Mesothelial cell of epicardium (in vitro differentiated cells): ENCODE measurements around the gene TXN. TPM values are rescaled to one million over a fixed set of nuclear protein-coding genes. Genes with fewer than 3 reads are reported as not detected.
"Not testable (repeated sequence)": the region's sequence is repeated elsewhere in the genome, so short reads cannot be mapped to it uniquely, and the experiment has no call there.

Experiments used
- DNase-seq, 2 experiments: peaks; one replicate each; pipeline ENCODE4 v3.0.0; 2021; ENCODE audit warnings: low spot score in 2 of 2; ENCODE audit not compliant: unreplicated experiment in 2 of 2
- H3K27ac Mint-ChIP-seq: 2 replicates; pipeline ENCODE4 v1.8.0; 2021; ENCODE audit warnings: mixed read lengths
- H3K27me3 Mint-ChIP-seq: 2 replicates; pipeline ENCODE4 v1.8.0; 2021; ENCODE audit warnings: low read depth, mixed read lengths
- H3K36me3 Mint-ChIP-seq: 2 replicates; pipeline ENCODE4 v1.8.0; 2021; ENCODE audit warnings: mixed read lengths
- H3K4me1 Mint-ChIP-seq: 2 replicates; pipeline ENCODE4 v1.8.0; 2021; ENCODE audit warnings: mixed read lengths
- H3K4me3 Mint-ChIP-seq: 2 replicates; pipeline ENCODE4 v1.8.0; 2021; ENCODE audit warnings: mild to moderate bottlenecking, moderate library complexity, mixed read lengths
- H3K9me3 Mint-ChIP-seq: 2 replicates; pipeline ENCODE4 v1.8.0; 2021; ENCODE audit warnings: mixed read lengths
- CTCF ChIP-seq: fragments of 200-600 bp; sonication (generic); IDR thresholded peaks from one replicate; pipeline ENCODE4 v1.5.0; 2021; ENCODE audit warnings: antibody characterized with exemption; ENCODE audit not compliant: unreplicated experiment
- total RNA-seq: library from RNA; stranded (reverse); gene quantifications from 3 replicates; pipeline ENCODE4 v1.2.1, GENCODE V29; 2021

TXN gene
- total RNA-seq, 1 donor from 2014 or later: 114 TPM

- Mint-ChIP-seq H3K27me3 (peaks cover 11% of the 10 kb centered on the region), H3K4me3 (no peak overlapping the region), H3K27ac (no peak overlapping the region), H3K4me1 (peaks cover 3% of the 10 kb centered on the region), H3K36me3 (no peaks in the 10 kb centered on the region), H3K9me3 (peaks cover 5% of the 10 kb centered on the region)
- TF ChIP-seq CTCF: no peak
- no peak for DNase-seq
Measured at GRCh38 chr9:110207071-110207641, 49.2 kb downstream of the TXN start.

- Mint-ChIP-seq H3K9me3 (peaks cover under 1% of the 10 kb centered on the region), H3K27me3 (peaks cover 13% of the 10 kb centered on the region), H3K4me3 (no peak overlapping the region), H3K36me3 (no peaks in the 10 kb centered on the region), H3K4me1 (peaks cover 3% of the 10 kb centered on the region), H3K27ac (no peak overlapping the region)
- no peak for TF ChIP-seq CTCF
- no peak for DNase-seq
Measured at GRCh38 chr9:110206389-110206788, 49.9 kb downstream of the TXN start.

GRCh38 chr9:110205612-110206011 is 50.7 kb downstream of the TXN start:
- not testable (repeated sequence) for H3K4me1 Mint-ChIP-seq, DNase-seq, H3K4me3 Mint-ChIP-seq, H3K27ac Mint-ChIP-seq, H3K36me3 Mint-ChIP-seq, H3K9me3 Mint-ChIP-seq
- H3K27me3 Mint-ChIP-seq: peaks cover 13% of the 10 kb centered on the region

- H3K9me3 Mint-ChIP-seq: no peaks in the 10 kb centered on the region
- H3K4me1 Mint-ChIP-seq: peaks cover 1% of the 10 kb centered on the region
- DNase-seq: no peak
- no peak for TF ChIP-seq CTCF
- no peak overlapping the region for H3K27ac Mint-ChIP-seq
- peaks cover 6% of the 10 kb centered on the region for H3K27me3 Mint-ChIP-seq
- H3K36me3 Mint-ChIP-seq: no peaks in the 10 kb centered on the region
- H3K4me3 Mint-ChIP-seq: no peak overlapping the region
Measured at GRCh38 chr9:110202232-110202631, 54.1 kb downstream of the TXN start.

- TF ChIP-seq CTCF: no peak
- no peaks in the 10 kb centered on the region for H3K4me1 Mint-ChIP-seq
- no peaks in the 10 kb centered on the region for H3K9me3 Mint-ChIP-seq
- H3K27ac Mint-ChIP-seq: no peak overlapping the region
- no peak for DNase-seq
- peaks cover 3% of the 10 kb centered on the region for H3K27me3 Mint-ChIP-seq
- no peak overlapping the region for H3K4me3 Mint-ChIP-seq
- H3K36me3 Mint-ChIP-seq: no peaks in the 10 kb centered on the region
Measured at GRCh38 chr9:110199643-110200042, 56.7 kb downstream of the TXN start.

- Mint-ChIP-seq H3K36me3 (no peaks in the 10 kb centered on the region), H3K4me3 (no peak overlapping the region), H3K9me3 (no peaks in the 10 kb centered on the region), H3K27me3 (peaks cover 3% of the 10 kb centered on the region), H3K4me1 (peaks cover 7% of the 10 kb centered on the region), H3K27ac (no peak overlapping the region)
- TF ChIP-seq CTCF: no peak
- no peak for DNase-seq
Measured at GRCh38 chr9:110198357-110198756, 58.0 kb downstream of the TXN start.
